Sigmoid colon (tissue), 3 donors: Measurements from ENCODE around the gene LRRFIP1.

Source experiments
- POLR2A ChIP-seq, 2 donors: fragments of 450-650 bp; IDR thresholded peaks; one replicate each; pipeline ENCODE4 v1.6.1; 2016; ENCODE audit warnings: antibody characterized with exemption in 2 of 2, mild to moderate bottlenecking in 2 of 2, moderate library complexity in 2 of 2
- TF ChIP-seq, protein P1 (sequence below), 4 experiments: fragments of 450-650 bp in 3 of 4; fragments of 200-600 bp in 1 of 4; IDR thresholded peaks; one replicate each; pipeline ENCODE4 v1.5.1; 2016 to 2019; ENCODE audit warnings: antibody characterized with exemption in 4 of 4, mild to moderate bottlenecking in 3 of 4, moderate library complexity in 2 of 4

DNA sequence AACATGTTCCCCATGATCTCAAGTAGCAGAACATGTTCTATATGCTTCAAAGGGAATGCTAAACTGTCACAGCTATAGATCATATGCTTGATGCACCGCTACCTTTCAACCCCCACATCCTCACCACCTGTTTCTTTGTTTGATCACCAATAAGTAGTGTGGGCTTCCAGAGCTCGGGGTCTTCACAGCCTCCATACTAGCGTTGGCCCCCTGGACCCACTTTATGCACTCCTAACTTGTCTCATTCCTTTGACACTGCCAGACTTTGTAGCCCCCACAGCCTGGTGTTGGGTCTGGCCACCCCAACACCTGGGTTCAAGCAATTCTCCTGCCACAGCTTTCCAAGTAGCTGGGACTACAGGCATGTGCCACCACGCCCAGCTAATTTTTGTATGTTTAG lies 159.5 kb downstream of the LRRFIP1 start:
- TF ChIP-seq, protein P1, sequence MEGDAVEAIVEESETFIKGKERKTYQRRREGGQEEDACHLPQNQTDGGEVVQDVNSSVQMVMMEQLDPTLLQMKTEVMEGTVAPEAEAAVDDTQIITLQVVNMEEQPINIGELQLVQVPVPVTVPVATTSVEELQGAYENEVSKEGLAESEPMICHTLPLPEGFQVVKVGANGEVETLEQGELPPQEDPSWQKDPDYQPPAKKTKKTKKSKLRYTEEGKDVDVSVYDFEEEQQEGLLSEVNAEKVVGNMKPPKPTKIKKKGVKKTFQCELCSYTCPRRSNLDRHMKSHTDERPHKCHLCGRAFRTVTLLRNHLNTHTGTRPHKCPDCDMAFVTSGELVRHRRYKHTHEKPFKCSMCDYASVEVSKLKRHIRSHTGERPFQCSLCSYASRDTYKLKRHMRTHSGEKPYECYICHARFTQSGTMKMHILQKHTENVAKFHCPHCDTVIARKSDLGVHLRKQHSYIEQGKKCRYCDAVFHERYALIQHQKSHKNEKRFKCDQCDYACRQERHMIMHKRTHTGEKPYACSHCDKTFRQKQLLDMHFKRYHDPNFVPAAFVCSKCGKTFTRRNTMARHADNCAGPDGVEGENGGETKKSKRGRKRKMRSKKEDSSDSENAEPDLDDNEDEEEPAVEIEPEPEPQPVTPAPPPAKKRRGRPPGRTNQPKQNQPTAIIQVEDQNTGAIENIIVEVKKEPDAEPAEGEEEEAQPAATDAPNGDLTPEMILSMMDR (IDR thresholded peaks at IDR 0.05) = no peak
- no peak for TF ChIP-seq POLR2A (IDR thresholded peaks at IDR 0.05)
